ENCODE data around the gene ABCC11.

The ABCC11 gene

DNA sequence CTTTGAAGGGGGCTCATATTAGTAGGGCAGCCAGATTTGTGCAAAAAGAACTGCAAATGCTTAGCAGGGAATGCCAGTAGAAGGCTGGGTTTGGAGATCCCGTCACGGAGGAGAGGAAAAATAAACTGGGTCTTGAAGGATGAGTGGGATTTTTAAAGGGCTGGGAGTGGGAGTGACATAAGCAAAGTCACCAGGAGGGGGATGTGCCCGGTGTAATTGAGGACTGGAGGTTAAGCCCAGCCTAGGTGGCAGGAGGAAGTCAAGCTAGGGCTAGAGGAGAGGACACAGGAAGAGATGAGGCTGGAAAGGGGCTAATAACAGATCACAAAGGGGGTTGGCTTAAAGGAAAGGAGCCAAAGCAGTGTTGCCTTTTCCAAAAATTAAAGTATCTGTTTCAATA is 26.4 kb downstream of the ABCC11 start:
- no peaks in the 10 kb centered on the region for H4K20me1 ChIP-seq (ENCODE audit: insufficient read depth, low read length)
- H3K27me3 ChIP-seq (ENCODE audit: insufficient read depth, low read length, poor library complexity), result no peaks in the 10 kb centered on the region
- no peak for ATAC-seq (ENCODE audit: insufficient read depth, low read depth)
- H3K4me3 ChIP-seq (ENCODE audit: low read depth in 1 of 2, low read length in 2 of 2), result no peak overlapping the region
- H2AFZ ChIP-seq (ENCODE audit: low read depth, low read length), result no peak overlapping the region
- H3K9me3 ChIP-seq (ENCODE audit: insufficient read depth, low read length, severe bottlenecking), result no peaks in the 10 kb centered on the region
- no peaks in the 10 kb centered on the region for H3K36me3 ChIP-seq (ENCODE audit: insufficient read depth, low read length)
- no peak overlapping the region for H3K4me2 ChIP-seq (ENCODE audit: insufficient read depth, low read length)
- no peaks in the 10 kb centered on the region for H3K79me2 ChIP-seq (ENCODE audit: insufficient read depth, low read length)
- H3K9ac ChIP-seq (ENCODE audit: low read depth, low read length), result no peak overlapping the region
- no peak overlapping the region for H3K27ac ChIP-seq (ENCODE audit: low read length)
- TF ChIP-seq, protein P1, sequence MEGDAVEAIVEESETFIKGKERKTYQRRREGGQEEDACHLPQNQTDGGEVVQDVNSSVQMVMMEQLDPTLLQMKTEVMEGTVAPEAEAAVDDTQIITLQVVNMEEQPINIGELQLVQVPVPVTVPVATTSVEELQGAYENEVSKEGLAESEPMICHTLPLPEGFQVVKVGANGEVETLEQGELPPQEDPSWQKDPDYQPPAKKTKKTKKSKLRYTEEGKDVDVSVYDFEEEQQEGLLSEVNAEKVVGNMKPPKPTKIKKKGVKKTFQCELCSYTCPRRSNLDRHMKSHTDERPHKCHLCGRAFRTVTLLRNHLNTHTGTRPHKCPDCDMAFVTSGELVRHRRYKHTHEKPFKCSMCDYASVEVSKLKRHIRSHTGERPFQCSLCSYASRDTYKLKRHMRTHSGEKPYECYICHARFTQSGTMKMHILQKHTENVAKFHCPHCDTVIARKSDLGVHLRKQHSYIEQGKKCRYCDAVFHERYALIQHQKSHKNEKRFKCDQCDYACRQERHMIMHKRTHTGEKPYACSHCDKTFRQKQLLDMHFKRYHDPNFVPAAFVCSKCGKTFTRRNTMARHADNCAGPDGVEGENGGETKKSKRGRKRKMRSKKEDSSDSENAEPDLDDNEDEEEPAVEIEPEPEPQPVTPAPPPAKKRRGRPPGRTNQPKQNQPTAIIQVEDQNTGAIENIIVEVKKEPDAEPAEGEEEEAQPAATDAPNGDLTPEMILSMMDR (IDR thresholded peaks at IDR 0.05; ENCODE audit: borderline replicate concordance, extremely low read depth, low read length, poor library complexity, severe bottlenecking), result no peak
- TF ChIP-seq EZH2 (IDR thresholded peaks at IDR 0.05; ENCODE audit: borderline replicate concordance, low read depth, low read length, severe bottlenecking), result no peak
- no peak for DNase-seq
- no peaks in the 10 kb centered on the region for H3K4me1 ChIP-seq (ENCODE audit: insufficient read depth, low read length)

DNA sequence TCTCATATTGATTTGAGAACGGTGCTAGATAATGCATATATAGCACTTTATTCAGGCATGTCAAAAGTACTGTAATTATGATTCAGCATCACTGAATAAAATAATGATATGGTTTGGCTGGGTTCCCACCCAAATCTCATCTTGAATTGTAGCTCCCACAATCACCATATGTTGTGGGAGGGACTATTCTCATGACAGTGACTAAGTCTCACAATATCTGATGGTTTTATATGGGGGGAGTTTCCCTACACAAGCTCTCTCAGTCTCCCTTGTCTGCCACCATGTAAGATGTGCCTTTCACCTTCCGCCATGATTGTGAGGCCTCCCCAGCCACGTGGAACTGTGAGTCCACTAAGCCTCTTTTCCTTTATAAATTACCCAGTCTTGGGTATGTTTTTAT is 28.9 kb downstream of the ABCC11 start:
- Histone ChIP-seq H3K9me3 (ENCODE audit: insufficient read depth, low read length, severe bottlenecking) (no peaks in the 10 kb centered on the region), H4K20me1 (ENCODE audit: insufficient read depth, low read length) (no peaks in the 10 kb centered on the region), H2AFZ (ENCODE audit: low read depth, low read length) (no peak overlapping the region), H3K4me3 (ENCODE audit: low read depth in 1 of 2, low read length in 2 of 2) (no peak overlapping the region), H3K36me3 (ENCODE audit: insufficient read depth, low read length) (no peaks in the 10 kb centered on the region), H3K27me3 (ENCODE audit: insufficient read depth, low read length, poor library complexity) (no peaks in the 10 kb centered on the region), H3K9ac (ENCODE audit: low read depth, low read length) (no peak overlapping the region), H3K4me2 (ENCODE audit: insufficient read depth, low read length) (no peak overlapping the region), H3K79me2 (ENCODE audit: insufficient read depth, low read length) (no peaks in the 10 kb centered on the region), H3K27ac (ENCODE audit: low read length) (no peak overlapping the region), H3K4me1 (ENCODE audit: insufficient read depth, low read length) (no peaks in the 10 kb centered on the region)
- DNase-seq (no peak), ATAC-seq (ENCODE audit: insufficient read depth, low read depth) (no peak)
- TF ChIP-seq, protein P1 (IDR thresholded peaks at IDR 0.05; ENCODE audit: borderline replicate concordance, extremely low read depth, low read length, poor library complexity, severe bottlenecking), result no peak

DNA sequence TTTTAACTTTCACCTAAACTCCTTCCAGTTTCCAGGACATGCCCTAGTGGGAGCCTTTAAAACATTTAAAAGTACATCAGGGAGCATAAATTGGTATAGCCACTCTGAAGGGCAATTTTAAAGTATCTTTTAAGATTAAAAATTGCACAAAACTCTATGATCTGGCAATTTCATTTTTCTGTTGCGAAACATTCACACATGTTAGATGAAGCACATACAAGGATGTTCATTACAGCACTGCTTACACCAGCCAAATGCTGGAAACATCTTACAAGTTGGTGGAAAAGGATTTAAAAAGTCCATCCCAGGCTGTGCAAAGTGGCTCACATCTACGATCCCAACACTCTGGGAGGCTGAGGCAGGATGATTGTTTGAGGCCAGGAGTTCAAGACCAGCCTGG is 29.6 kb downstream of the ABCC11 start:
- H3K4me2 ChIP-seq (ENCODE audit: insufficient read depth, low read length), result no peak overlapping the region
- H3K27ac ChIP-seq (ENCODE audit: low read length), result no peak overlapping the region
- no peak for ATAC-seq (ENCODE audit: insufficient read depth, low read depth)
- H3K79me2 ChIP-seq (ENCODE audit: insufficient read depth, low read length), result no peaks in the 10 kb centered on the region
- no peak overlapping the region for H3K9ac ChIP-seq (ENCODE audit: low read depth, low read length)
- no peak overlapping the region for H3K4me3 ChIP-seq (ENCODE audit: low read depth in 1 of 2, low read length in 2 of 2)
- H4K20me1 ChIP-seq (ENCODE audit: insufficient read depth, low read length), result no peaks in the 10 kb centered on the region
- no peaks in the 10 kb centered on the region for H3K4me1 ChIP-seq (ENCODE audit: insufficient read depth, low read length)
- H3K27me3 ChIP-seq (ENCODE audit: insufficient read depth, low read length, poor library complexity), result no peaks in the 10 kb centered on the region
- DNase-seq, result no peak
- H3K36me3 ChIP-seq (ENCODE audit: insufficient read depth, low read length), result no peaks in the 10 kb centered on the region
- no peak for TF ChIP-seq EZH2 (IDR thresholded peaks at IDR 0.05; ENCODE audit: borderline replicate concordance, low read depth, low read length, severe bottlenecking)
- TF ChIP-seq, protein P1 (IDR thresholded peaks at IDR 0.05; ENCODE audit: borderline replicate concordance, extremely low read depth, low read length, poor library complexity, severe bottlenecking), result no peak
- H2AFZ ChIP-seq (ENCODE audit: low read depth, low read length), result no peak overlapping the region
- H3K9me3 ChIP-seq (ENCODE audit: insufficient read depth, low read length, severe bottlenecking), result no peaks in the 10 kb centered on the region

DNA sequence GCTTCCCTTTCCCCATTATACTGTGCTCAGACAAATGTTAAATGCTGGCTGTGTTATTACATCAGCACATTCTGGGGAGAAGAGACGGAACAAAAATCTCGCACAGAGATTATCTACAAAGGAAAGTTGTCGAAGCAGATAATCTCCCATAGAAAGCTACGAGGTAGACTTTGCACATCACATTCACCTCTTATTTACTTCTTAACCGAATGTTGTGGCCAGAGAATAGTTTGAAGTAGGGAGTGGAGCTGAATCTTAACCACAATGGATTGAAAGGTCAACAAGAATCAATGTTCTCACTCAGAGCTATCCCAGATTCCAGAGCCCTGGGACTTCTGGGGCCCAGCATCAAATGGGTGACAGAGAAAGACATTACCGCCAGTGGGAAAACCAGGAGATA is 31.6 kb downstream of the ABCC11 start:
- ATAC-seq (ENCODE audit: insufficient read depth, low read depth) (no peak), DNase-seq (no peak)
- no peak overlapping the region for H3K9ac ChIP-seq (ENCODE audit: low read depth, low read length)
- no peaks in the 10 kb centered on the region for H3K4me1 ChIP-seq (ENCODE audit: insufficient read depth, low read length)
- H3K4me3 ChIP-seq (ENCODE audit: low read depth in 1 of 2, low read length in 2 of 2), result no peak overlapping the region
- no peaks in the 10 kb centered on the region for H3K9me3 ChIP-seq (ENCODE audit: insufficient read depth, low read length, severe bottlenecking)
- H3K27me3 ChIP-seq (ENCODE audit: insufficient read depth, low read length, poor library complexity), result no peaks in the 10 kb centered on the region
- TF ChIP-seq, protein P1 (IDR thresholded peaks at IDR 0.05; ENCODE audit: borderline replicate concordance, extremely low read depth, low read length, poor library complexity, severe bottlenecking), result no peak
- no peak for TF ChIP-seq EZH2 (IDR thresholded peaks at IDR 0.05; ENCODE audit: borderline replicate concordance, low read depth, low read length, severe bottlenecking)
- H3K79me2 ChIP-seq (ENCODE audit: insufficient read depth, low read length), result no peaks in the 10 kb centered on the region
- no peaks in the 10 kb centered on the region for H3K36me3 ChIP-seq (ENCODE audit: insufficient read depth, low read length)
- no peaks in the 10 kb centered on the region for H4K20me1 ChIP-seq (ENCODE audit: insufficient read depth, low read length)
- no peak overlapping the region for H3K27ac ChIP-seq (ENCODE audit: low read length)
- H2AFZ ChIP-seq (ENCODE audit: low read depth, low read length), result no peak overlapping the region
- no peak overlapping the region for H3K4me2 ChIP-seq (ENCODE audit: insufficient read depth, low read length)
